Measurements from ENCODE around the gene YTHDC1. TPM values are rescaled to one million over a fixed set of nuclear protein-coding genes. Genes with fewer than 3 reads are reported as not detected.

Gene YTHDC1
- polyA plus RNA-seq, 1 of the 3 experiments (the other 2 are of a cell fraction): 31.3 TPM

- TF ChIP-seq TAF1 (IDR thresholded peaks at IDR 0.05; ENCODE audit: borderline replicate concordance, low read depth, low read length): no peak
- no peak for TF ChIP-seq RFX5 (IDR thresholded peaks at IDR 0.05; ENCODE audit: low read length)
Measured at GRCh38 chr4:68378226-68378625, 28.3 kb upstream of the YTHDC1 start (continued).

GRCh38 chr4:68375667-68376559, 26.0 kb upstream of the YTHDC1 start:
- H3K36me3 ChIP-seq (replicated peaks in 1 of 2; ENCODE audit: control insufficient read depth in 1 of 2, insufficient read depth in 2 of 2, low read length in 1 of 2): no peaks in the 10 kb centered on the region
- no peak overlapping the region for H2AFZ ChIP-seq (ENCODE audit: low read depth)
- CTCF ChIA-PET: interaction anchor here (0.6 to 5.8 kb wide), 29 partner anchors 10 to 123 kb away, joined by 3 to 90 read pairs (median 5); no protein-coding TSS in a partner anchor
- H3K9me2 ChIP-seq: no peaks in the 10 kb centered on the region
- POLR2A ChIA-PET: no interaction called here
- peak; percentile 65 for DNase-seq
- no peak overlapping the region for H3K27ac ChIP-seq (ENCODE audit: low read depth in 2 of 2, low read length in 1 of 2)
- WGBS (ENCODE audit: low lambda C conversion rate): 9% methylated on average over 19 of the region's 19 CpGs
- peak overlapping the region in 1 of 2 experiments; percentile 37; a peak in 3 of 4 replicates for H3K4me3 ChIP-seq (ENCODE audit: low read depth in 2 of 2, low read length in 1 of 2)
- no peaks in the 10 kb centered on the region; a peak in 1 of 4 replicates for H3K4me1 ChIP-seq (ENCODE audit: control insufficient read depth in 1 of 2, insufficient read depth in 2 of 2, low read depth in 1 of 2, low read length in 1 of 2)
- H3K79me2 ChIP-seq (ENCODE audit: insufficient read depth): no peaks in the 10 kb centered on the region
- H3K4me2 ChIP-seq: peak overlapping the region; percentile 53; the same call in 1 of the 2 replicates
- H3F3A ChIP-seq (replicated peaks; ENCODE audit: insufficient read depth): no peaks in the 10 kb centered on the region
- peaks cover 7% of the 10 kb centered on the region; the same call in 1 of the 2 replicates for H3K27me3 ChIP-seq (ENCODE audit: insufficient read depth)
- H3K9me3 ChIP-seq: no peaks in the 10 kb centered on the region
- H4K20me1 ChIP-seq (ENCODE audit: insufficient read depth): no peaks in the 10 kb centered on the region
- no peak overlapping the region for H3K9ac ChIP-seq
- TF ChIP-seq NRF1 (IDR thresholded peaks at IDR 0.05; ENCODE audit: low read depth, low read length): peak; percentile 23; the same call in 1 of the 2 replicates
- TF ChIP-seq IRF3 (IDR thresholded peaks at IDR 0.05; ENCODE audit: low read depth, low read length): no peak
- no peak for TF ChIP-seq FOXJ3 (CRISPR knock-in tag; IDR thresholded peaks at IDR 0.05)
- no peak for TF ChIP-seq USF1 (IDR thresholded peaks at IDR 0.05; ENCODE audit: borderline replicate concordance, low read depth)
- TF ChIP-seq ELF1 (IDR thresholded peaks at IDR 0.05): no peak
- TF ChIP-seq SIN3A (IDR thresholded peaks at IDR 0.05; ENCODE audit: borderline replicate concordance, low read depth, low read length): no peak
- no peak for TF ChIP-seq MEF2A (IDR thresholded peaks at IDR 0.05; ENCODE audit: borderline replicate concordance, low read depth)
- peak; percentile 91 for TF ChIP-seq RAD21 (IDR thresholded peaks at IDR 0.05; ENCODE audit: low read length)
- no peak for TF ChIP-seq RCOR1 (IDR thresholded peaks at IDR 0.05; ENCODE audit: low read length)
- TF ChIP-seq SMC3 (IDR thresholded peaks at IDR 0.05; ENCODE audit: low read depth, low read length): peak; percentile 97
- TF ChIP-seq FOSL2 (IDR thresholded peaks at IDR 0.05; ENCODE audit: borderline replicate concordance, low read depth): no peak
- no peak for TF ChIP-seq GABPA (IDR thresholded peaks at IDR 0.05; ENCODE audit: low read depth)
- TF ChIP-seq FOXM1 (IDR thresholded peaks at IDR 0.05; ENCODE audit: low read depth): no peak
- TF ChIP-seq MAX (IDR thresholded peaks at IDR 0.05; ENCODE audit: low read depth): no peak
- TF ChIP-seq PBX3 (IDR thresholded peaks at IDR 0.05): no peak
- no peak for TF ChIP-seq TCF12 (IDR thresholded peaks at IDR 0.05)
- no peak for TF ChIP-seq JUND (IDR thresholded peaks at IDR 0.05)
- TF ChIP-seq CTCF (IDR thresholded peaks at IDR 0.05): peak; percentile 84
- peak; percentile 17 for TF ChIP-seq CHD2 (IDR thresholded peaks at IDR 0.05; ENCODE audit: low read length, partially characterized antibody)
- no peak for TF ChIP-seq YY1 (IDR thresholded peaks at IDR 0.05; ENCODE audit: low read depth)
- no peak for TF ChIP-seq RXRA (IDR thresholded peaks at IDR 0.05; ENCODE audit: borderline replicate concordance, low read depth)
- TF ChIP-seq TEAD4 (IDR thresholded peaks at IDR 0.05; ENCODE audit: borderline replicate concordance, insufficient read depth): no peak
- TF ChIP-seq TAF1 (IDR thresholded peaks at IDR 0.05; ENCODE audit: borderline replicate concordance, low read depth, low read length): no peak
- TF ChIP-seq GATA2 (CRISPR knock-in tag; IDR thresholded peaks at IDR 0.05): no peak
- no peak for TF ChIP-seq EZH2phosphoT487 (IDR thresholded peaks at IDR 0.05; ENCODE audit: borderline replicate concordance, low read depth)
- TF ChIP-seq RFX5 (IDR thresholded peaks at IDR 0.05; ENCODE audit: low read length): no peak

Measured in SK-N-SH (cell line).